HG03039 (cell line): ENCODE results near the gene HSD3B2.
A peak's percentile ranks its signal among the peaks of the same experiment; 100 is the strongest.
"Not testable (repeated sequence)": the region's sequence is repeated elsewhere in the genome, so short reads cannot be mapped to it uniquely, and the experiment has no call there.

Experiments
- ATAC-seq: cut with Tn5 transposase; IDR thresholded peaks from one replicate; pipeline ENCODE4 v1.9.1; 2021; ENCODE audit warnings: mild to moderate bottlenecking, moderate library complexity; ENCODE audit not compliant: unreplicated experiment

The HSD3B2 gene

DNA sequence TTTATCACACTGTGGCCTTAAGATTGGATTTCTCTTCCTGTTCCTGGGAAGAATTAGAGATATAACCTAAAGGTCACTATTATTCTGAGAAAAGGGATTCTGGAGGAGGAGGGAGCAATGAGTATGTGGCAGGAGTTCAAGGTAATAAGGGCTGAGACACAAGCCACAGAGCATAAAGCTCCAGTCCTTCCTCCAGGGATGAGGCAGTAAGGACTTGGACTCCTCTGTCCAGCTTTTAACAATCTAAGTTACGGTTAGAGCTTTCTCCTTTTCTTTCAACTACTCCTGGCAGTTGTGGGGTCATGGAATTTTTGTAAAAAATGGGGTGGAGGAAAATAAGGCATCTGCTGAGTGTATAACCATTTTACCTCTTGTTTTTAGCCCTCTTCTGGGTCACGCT, at the start of gene HSD3B2:
HSD3B2 (plus strand) TSS at position 201 of the 400 bp plus-strand sequence. CDS start 270 bp downstream, outside the sequence.
- no peak for ATAC-seq

DNA sequence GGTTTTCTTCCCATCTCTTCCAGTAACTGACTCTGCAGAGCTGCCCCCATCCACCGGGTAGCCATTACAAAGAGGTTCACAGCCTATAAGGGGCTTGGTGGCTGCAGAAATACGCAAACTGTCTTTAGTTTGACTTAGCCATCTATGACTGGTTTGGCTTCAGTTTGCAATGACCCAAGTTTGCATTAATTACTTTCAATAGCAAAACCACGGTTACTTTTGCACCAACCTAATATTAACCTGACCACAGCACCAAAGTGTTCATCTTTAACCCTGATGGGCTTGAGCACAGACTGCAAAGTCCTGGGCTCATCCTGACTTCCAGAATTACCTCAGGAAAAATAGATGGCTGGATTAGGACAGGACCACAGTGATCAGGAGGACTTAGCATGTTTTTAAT, 48.5 kb upstream of the HSD3B2 start:
- no peak for ATAC-seq

DNA sequence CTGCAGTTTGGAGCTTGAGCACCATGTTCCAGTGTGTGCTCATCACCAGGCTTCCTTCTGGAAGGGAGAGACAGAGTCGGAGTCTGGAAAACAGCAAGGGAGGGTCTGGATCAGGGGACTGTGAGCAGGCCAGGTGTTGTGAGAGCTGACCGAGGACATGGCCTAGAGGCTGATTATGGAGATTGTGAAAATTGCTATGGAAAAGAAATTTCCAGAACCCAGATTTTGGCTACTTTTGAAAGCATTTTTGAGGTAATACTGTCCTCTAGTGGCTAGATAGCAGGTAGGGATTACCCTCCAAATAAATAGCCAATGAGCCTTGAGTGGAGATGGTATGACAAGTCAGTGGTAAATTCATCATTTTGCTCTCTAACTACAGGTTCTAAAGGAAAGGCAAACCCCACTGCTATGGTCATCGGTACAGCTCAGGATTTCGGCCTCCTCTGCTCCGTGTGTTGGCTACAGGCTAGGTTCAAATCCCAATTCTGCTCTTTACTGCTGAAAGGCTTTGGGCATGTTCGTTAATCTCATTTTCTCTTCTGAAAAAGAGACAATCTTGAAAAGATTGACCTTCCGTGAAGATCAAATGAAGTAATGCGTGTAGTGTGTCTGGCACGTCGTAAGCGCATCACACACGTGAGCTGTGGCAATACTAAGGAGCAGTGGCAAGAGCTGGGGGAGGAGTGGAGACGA, 47.4 kb upstream of the HSD3B2 start:
- ATAC-seq = no peak

DNA sequence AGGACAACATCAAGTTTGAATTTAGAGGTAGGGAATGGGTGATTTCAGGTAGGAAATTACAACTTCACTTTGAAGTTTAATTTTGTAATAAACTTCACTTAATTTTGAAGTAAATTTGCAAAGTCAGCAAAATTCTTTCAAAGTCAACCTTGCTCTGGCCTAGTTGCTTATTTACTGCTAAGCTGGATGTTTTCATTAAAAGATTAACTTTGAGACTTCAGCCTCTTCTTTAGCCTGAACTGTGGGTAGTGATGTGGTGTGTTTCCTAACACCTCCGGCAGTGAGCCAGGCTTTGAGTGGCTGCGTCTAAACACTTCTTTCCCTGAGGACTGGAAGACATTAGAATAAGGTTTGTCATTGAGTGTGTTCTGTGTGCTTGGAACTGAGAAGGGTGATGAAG, 46.4 kb upstream of the HSD3B2 start, which contains the start of gene HAO2:
HAO2 (plus strand) TSS at position 232 of the 400 bp plus-strand sequence. CDS start 12,301 bp downstream, outside the sequence.
- no peak for ATAC-seq

DNA sequence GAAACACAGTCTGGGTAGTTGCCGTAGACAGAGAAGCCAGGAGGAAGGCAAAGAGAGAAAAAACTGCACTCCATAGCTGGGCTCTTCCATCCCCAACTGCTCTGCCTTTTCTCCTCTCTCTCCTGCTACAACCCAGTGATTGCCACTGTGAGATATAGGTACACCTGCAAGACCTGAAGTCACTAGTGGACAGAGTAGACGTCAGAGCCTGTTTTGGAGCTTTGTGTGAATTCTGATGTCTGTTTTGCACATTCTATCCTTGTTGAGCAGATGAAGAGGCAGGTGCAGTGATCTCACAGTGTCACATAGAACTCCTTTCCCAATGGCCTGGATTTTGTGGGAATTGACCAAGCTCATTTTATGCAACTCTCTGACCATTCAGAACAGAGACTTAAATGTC, 44.2 kb upstream of the HSD3B2 start:
- ATAC-seq = no peak

DNA sequence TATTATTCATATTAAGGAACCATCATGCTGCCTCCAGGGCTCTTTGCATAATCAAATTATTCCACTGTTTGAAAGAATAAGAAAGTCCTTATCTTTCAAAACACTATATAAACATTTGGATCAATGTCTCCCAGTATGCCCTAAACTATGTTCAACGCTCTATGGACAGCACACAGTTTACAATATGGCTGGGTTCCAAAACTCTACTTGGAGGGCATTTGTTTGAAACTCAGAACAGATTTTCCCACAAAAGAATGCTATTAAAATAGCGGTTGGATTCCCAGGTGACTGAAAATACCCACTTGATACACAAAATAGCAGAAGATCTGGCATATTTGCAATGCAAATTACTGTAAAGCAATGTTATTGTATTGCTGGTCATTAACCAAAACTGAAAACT, 43.1 kb upstream of the HSD3B2 start:
- no peak for ATAC-seq

DNA sequence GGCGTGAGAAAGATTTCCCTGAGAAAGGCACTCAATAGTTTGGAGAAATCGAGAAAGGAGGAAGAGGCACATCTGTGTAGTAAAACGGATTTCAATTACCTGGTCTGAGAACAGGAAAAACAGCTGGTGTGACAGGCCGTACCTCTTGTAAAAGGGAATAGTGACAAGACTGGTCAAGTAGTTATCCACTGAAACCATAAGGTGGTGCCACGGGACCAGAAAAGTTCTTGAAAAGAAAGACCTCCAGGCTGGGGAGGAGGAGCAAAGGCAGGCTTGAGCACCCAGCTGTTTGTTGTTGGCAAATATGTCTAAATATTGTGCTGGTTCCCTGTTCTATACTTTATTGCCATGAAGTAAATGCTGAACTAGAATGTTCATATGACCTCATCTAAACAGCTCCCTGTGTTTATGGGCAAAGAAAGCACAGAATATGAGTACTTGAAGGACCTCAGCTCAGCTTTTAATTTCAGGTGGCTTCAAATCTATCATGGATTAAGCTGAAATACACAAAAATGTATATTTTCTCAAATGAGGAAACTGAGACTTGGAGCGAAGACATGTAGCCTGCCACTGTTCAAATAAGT, 42.4 kb upstream of the HSD3B2 start:
- ATAC-seq = peak; percentile 53

DNA sequence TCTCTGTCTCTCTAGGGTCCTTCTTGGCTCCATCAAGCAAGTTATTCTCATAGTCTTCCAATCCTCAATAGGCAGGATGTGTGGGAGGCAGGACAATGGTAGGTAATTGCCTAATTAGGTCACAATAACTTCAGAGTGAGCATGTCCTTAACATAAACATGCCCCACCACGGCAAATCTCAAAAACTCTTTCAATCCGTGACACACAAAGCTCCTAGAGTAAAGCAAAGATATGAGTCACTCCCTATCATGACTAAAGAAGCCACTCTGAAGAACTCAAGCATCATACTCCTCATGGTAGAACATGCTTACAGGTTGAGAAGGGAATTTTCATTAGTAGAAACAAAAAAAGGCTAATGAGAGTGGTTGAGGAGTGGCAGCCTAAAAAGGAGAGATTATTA, 41.5 kb upstream of the HSD3B2 start:
- peak; percentile 37 for ATAC-seq

DNA sequence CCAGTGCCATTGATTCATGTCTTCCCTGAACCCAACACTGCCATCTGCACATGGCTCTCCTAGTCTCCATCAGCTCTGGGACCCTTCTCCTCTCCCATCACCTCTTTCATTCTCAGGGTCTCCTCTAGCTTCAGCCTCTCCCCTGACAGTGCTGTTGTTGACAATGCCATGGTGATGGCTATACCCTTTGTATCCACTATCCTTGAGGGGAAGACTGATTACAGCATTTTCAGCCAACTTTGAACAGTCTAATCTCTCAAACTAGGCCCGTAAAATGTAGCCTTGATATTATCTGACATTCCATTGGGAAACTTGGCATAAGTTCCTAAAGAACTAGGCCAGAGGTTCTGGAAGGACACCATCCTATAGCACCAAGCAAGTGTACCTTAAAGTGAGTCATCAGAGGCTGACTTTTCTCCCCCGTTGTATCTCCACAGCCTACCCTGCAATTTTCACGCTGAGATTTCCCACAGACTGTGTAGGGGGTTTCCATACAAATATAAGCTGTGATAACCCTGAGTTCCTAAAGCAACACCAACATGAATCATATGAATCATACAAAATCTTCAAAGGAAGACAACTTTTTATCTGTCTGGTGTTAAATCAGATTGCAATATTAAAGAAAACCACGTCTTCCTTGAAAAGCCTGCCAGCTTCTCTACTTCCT, 40.6 kb upstream of the HSD3B2 start:
- no peak for ATAC-seq

DNA sequence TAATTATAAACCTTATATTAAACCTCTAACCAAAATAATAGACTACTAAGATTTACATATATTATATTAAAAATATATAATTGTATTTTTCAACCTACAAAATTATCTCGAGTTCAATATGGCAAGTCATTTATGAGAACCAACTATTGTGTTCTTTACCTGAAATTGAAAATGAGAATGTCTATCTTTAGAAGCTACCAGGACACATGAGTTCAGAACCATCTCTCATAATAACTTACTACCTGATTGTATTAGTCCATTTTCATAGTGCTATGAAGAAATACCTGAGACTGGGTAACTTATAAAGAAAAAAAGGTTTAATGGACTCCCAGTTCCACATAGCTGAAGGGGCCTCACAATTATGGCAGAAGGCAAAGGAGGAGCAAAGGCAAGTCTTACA, 39.6 kb upstream of the HSD3B2 start:
- peak; percentile 49 for ATAC-seq

DNA sequence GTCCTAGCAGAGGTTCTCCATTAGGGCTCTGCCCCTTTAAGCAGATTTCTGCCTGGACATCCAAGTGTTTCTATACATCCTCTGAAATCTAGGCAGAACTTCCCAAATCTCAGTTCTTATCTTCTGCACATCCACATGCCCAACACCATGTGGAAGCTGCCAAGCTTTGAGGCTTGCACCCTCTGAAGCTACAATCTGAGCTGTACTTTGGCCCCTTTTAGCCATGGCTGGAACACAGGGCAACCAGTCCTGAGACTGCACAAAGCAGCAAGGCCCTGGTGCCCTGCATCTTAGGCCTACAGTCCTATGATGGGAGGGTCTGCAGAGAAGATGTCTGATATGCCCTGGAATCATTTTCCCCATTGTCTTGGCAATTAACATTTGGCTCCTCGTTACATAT, 38.4 kb upstream of the HSD3B2 start:
- ATAC-seq = no peak

DNA sequence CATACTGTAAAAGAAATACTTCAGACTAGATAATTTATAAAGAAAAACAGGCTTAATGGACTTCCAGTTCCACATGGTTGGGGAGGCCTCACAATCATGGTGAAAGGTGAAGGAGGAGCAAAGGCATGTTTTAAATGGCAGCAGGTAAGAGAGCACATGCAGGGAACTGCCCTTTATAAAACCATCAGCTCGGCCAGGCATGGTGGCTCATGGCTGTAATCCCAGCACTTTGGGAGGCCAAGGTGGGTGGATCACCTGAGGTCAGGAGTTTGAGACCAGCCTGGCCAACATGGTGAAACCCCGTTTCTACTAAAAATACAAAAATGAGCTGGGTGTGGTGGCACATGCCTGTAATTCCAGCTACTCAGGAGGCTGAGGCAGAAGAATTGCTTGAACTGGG, 37.4 kb upstream of the HSD3B2 start:
- ATAC-seq = not testable (repeated sequence)

DNA sequence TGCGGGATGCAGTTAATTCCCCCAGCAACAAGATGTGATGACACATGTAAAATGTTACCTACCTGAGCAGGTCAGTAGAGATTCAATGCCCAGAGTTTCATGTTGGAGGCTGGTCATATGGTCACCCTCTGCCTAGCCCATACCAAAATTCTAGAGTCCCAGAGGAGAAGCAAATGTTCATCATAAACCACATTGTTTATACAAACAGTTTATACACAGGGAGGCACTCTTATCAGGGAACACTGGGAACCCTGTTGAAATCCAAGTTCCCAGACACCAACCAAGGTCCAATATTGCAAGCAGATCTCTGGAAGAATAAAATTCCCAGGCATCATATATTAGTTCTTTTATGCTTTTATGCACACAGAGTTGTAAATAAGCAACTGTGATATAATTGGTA, 35.8 kb upstream of the HSD3B2 start:
- no peak for ATAC-seq

DNA sequence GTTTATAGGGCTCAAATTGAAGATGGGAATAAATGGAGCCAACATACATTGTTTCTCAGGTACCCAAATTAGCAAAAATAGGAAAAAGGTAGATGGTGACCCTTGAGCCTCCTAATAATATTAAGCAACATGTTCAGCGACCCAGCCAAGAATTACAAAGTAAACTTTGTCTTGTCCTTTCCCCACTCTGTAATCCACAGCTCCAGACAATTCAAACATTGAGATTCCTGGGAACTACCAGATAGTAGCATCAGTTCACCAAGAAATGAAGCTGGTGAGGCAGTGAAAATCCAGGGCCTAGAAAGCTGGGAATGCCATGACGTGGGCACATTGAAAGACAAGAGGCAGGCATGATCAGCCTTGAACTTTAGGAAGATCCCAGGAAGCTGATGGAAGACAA, 34.6 kb upstream of the HSD3B2 start:
- ATAC-seq = no peak

DNA sequence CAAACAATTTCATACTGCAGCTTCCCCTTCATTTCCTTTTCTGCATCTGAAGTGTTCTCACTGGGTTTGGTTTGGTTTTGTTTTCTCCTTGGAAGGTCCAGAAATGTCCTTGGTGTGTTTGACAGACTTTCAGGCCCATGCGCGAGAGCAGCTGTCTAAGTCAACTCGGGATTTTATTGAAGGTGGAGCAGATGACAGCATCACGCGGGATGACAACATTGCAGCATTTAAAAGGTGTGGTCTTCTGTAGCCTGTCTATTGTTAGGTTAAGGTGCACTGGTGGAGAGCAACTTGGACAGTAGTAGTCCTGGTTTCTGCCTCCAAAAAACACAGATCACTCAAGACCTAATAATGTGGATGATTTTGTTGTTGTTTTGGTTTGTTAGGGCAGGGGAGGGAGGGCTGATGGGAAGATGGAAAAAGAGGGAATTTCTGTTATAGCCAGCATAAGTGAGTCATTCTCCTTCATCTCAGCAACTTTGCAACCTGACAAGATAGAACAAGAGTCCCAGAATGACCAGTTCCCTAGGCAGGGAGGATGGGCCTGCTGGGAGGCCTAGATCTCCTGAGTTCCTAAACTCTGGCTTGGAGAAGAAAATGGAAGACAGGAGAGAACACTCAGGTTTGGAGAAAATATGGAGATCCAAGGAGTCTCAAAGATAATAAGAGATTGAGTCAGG, 33.8 kb upstream of the HSD3B2 start:
- no peak for ATAC-seq

DNA sequence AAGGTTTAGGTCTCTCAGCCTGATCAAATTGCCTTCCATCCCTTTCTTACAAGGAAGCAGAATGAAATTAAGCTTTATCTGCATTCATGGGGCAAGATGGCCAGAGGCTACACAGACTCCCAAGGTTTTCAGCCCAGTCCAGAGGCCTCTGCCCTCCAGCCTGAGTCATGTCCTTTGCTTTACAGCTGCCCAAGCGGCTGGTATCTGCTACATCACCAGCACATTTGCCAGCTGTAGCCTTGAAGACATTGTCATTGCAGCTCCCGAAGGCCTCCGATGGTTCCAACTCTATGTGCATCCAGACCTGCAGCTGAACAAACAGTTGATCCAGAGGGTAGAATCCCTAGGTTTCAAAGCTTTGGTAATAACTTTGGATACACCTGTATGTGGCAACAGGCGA, 30.4 kb upstream of the HSD3B2 start:
- ATAC-seq = no peak

DNA sequence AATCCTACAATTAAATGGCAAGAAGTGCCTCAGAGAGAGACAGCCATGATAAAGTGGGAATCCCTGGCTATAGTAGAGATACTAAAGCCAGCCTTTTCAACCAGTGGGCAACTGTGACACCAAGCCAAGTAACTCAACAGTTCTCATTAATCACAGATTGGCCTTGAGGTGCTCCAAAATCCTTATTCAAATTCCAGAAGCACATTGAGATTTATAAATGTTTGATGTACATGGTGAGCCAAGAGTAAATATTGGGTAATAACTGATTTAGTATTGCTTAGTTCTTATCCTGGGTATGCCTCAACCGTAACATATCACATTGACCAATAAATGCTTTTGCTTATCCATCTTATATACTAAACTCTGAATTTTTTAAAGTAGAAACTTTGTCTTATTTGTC, 29.3 kb upstream of the HSD3B2 start:
- ATAC-seq = no peak

DNA sequence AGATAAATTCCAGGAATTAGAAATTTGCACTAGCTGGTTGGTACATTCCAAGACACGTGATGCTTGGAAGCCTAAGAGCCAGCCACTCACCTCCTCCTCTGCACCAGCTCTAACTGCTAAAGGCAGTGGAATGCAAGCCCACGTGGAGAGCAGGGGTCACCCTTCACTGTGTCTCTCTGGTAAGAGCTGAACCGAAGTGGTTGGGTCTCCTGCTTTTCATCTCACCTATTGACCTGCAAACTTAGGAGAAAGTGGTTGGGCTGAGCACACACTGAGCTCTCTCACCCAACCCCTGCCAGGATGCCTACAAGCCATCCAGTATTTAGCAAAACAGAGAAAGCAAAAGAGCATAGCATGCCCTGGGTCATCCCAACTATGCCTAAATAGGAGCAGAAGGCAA, 27.1 kb upstream of the HSD3B2 start:
- no peak for ATAC-seq

DNA sequence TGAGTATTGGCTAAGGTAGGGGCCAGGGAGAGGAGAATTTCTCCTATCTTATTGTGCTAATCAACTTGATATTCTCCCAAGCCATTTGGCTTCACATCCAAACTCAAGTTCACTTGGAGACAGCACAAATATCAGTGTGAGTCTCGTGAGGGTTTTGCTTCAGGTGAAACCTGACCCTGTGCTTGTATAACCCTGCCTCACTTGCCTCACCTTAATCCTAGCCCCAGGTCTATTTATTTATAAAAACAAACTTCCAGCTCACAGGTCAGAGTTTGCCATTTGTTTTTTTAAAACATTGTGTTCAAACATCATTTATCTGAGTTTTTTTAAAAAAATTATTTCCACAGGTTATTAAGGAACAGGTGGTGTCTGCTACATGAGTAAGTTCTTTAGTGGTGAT, 26.5 kb upstream of the HSD3B2 start:
- ATAC-seq = no peak

DNA sequence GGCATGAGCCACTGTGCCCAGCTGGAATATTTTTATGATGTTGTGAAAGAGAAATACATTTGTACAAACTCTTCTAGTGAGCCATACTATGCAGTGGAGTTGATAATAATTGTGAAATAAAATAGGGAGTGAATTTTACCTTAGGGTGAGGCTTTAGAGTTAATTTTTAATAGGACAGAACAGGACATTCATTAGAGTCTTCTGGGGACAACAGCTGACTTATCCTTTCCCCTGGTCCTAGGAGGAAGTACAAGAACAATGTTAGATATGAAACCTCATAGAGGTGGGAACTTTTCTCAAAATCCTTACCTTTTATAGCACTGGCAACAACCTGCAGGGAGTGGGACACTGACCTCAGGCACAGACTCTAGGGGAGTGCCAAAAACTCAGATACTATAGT, 24.4 kb upstream of the HSD3B2 start:
- ATAC-seq = no peak

DNA sequence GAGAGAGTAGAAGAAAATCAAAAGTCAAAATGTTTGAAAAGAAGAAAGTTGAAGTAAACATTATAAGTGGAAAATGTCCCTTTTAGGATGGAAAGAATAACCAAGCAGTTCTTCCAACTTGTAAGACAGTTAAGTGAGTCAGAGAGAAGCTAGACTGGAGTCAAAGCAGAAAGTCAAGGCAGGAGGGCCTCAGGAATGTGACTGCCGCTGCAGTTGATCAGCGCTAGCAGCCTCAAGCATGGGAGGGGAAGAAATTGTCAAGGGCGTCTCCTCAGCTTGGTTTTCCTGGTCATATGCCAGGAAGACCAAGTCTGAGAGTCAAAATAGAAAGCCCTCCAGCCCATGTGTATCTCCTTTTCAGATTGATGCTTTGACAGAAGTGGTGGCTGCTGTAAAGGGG, 23.2 kb upstream of the HSD3B2 start:
- ATAC-seq = no peak

DNA sequence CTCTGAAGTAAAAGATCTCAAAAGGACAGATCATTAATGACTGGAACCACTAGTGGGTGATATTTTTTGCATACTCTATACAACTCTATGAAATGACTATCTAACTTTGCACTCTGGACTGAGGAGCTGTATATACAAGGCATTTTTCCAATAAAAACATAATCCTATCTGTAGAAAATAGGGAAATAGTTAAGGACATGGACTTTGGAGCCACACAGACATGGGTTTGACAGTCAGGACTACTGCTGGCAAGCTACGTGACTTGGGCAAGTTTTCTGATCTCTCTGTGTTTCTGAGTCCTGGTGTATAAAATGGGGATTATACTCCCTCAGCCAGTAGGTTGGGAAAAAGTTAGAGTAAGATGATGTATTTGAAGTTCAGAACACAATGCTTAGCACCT, 20.9 kb upstream of the HSD3B2 start:
- no peak for ATAC-seq
